IPS-15b (cell line): ENCODE measurements around the gene PEPD.

ENCODE experiments used
- H3K27me3 ChIP-seq: one replicate; pipeline ENCODE4 v1.6.1; 2013; ENCODE audit warnings: low read length; ENCODE audit not compliant: control insufficient read depth, insufficient read depth
- H3K36me3 ChIP-seq: one replicate; pipeline ENCODE4 v1.6.1; 2013; ENCODE audit warnings: low read length; ENCODE audit not compliant: control insufficient read depth, insufficient read depth
- H3K4me1 ChIP-seq: one replicate; pipeline ENCODE4 v1.6.1; 2013; ENCODE audit warnings: mild to moderate bottlenecking, low read length; ENCODE audit not compliant: control insufficient read depth, insufficient read depth
- H3K4me3 ChIP-seq: one replicate; pipeline ENCODE4 v1.5.1; 2013; ENCODE audit warnings: low read depth, low read length
- H3K9ac ChIP-seq: one replicate; pipeline ENCODE4 v1.6.1; 2013; ENCODE audit warnings: low read depth, mild to moderate bottlenecking, low read length
- H3K9me3 ChIP-seq: one replicate; pipeline ENCODE4 v1.6.1; 2013; ENCODE audit warnings: mild to moderate bottlenecking, low read length; ENCODE audit not compliant: control insufficient read depth, insufficient read depth

The PEPD gene

DNA sequence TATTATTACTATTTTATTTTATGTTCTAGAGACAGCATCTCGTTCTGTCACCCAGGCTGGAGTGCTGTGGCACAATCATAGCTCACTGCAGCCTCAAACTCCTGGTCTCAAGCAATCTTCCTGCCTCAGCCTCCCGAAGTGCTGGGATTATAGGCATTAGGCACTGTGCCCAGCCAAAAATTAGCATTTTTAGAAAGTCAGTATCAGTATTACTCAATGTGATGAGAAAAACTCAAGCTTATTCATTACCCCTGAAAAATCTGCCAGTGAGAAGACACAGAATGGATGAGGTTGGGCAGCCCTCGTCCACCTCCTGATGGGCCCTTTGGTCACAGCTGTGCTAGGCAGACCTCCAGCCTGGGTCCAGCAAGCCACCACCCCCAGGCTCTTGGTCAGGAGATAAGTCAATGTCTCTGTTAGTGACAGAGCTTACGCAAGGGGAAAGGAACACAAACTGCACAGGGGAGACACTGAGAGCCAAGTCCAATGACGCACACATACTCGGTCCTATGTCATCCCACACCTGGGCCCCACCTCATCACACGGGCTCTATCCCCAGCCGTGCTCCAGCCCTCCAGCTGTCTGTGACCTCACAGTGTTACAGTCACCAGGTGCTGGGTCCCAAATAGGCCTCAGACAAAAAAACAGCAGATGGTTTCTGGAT is 19.8 kb downstream of the PEPD start:
- Histone ChIP-seq H3K9ac (no peak overlapping the region), H3K27me3 (no peaks in the 10 kb centered on the region), H3K4me3 (no peak overlapping the region), H3K36me3 (peaks cover 24% of the 10 kb centered on the region), H3K9me3 (no peaks in the 10 kb centered on the region), H3K4me1 (no peaks in the 10 kb centered on the region)

DNA sequence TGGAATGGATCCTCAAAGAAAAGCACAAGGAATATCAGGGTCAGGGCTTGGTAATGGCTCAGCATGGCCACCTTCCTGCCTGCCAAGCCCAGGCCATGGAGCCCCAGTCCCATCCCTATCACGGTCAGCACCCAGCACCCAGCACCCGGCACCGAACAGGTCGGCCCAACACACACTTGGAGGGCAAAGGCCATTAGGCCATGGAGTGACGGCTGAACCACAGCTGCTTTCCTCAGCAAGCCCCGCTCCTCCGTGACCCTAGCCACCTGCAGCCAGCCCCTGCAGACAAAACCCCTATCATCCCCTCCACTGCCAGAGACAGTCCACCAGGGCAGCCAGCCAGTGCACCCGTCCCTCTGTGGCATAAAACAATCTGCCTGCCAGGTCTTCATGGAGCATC is 20.6 kb downstream of the PEPD start:
- Histone ChIP-seq H3K4me3 (no peak overlapping the region), H3K9me3 (no peaks in the 10 kb centered on the region), H3K27me3 (no peaks in the 10 kb centered on the region), H3K9ac (no peak overlapping the region), H3K36me3 (peaks cover 24% of the 10 kb centered on the region), H3K4me1 (no peaks in the 10 kb centered on the region)

DNA sequence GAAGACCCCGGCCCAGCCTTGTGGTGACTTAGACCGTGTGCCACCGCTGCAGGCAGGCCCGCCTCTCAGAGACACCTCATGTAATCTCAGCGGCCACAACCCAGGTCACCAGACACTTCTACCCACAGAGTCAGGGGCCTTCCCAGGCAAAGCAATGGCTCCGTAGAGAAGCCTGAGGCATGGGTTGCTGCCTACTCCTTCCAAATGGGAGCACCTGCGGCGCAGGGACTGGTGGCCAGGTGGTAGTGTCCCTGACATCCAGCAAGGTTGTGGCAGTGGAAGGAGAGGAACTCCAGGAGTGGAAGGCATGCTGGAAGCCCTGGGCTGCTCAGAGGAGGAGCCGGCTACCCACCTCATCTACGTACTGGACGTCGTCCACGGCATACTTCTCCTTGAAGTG is 21.0 kb downstream of the PEPD start:
- H3K27me3 ChIP-seq: no peaks in the 10 kb centered on the region
- H3K9ac ChIP-seq: no peak overlapping the region
- H3K36me3 ChIP-seq: peaks cover 24% of the 10 kb centered on the region
- H3K4me1 ChIP-seq: no peaks in the 10 kb centered on the region
- no peaks in the 10 kb centered on the region for H3K9me3 ChIP-seq
- no peak overlapping the region for H3K4me3 ChIP-seq

DNA sequence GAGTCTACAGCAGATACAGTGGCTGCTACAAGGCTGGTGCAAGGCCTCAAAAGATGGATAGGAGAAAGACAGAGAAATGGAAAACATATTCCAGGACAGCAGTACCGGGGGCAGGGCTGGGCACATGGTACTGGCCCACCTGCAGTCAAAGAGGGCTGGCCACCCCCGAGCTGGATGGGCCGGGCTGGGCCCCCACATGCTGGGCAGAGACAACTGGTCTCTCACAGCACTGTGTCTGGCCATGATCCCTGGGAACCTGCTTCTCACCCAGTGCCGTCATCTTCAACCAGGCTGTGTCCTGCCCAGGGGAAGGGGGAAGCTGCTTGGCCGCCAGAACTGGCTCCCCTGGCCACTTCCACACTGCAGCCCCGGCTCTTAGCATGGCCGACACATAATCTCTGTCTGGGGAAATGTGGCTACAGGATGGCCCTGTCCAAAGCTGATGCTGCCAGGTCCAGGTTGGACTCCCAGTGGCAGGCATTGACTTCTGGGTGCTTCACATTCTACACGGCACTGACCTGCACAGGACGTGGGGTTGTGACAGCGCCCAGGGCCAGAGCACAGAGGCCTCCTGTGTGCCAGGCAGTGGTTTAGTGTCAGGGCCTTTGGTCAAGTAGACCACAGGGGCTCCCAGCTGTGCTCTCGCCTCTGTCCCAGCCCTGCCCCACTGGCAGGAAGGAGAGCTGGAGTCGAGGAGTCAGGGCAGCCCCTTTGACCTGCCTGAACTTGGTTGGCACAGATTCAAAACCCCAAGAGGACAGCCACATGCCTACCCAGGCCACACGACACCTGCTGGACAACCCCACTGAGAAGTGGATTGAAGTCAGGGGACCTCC is 21.7 kb downstream of the PEPD start:
- H3K27me3 ChIP-seq: no peaks in the 10 kb centered on the region
- H3K4me1 ChIP-seq: no peaks in the 10 kb centered on the region
- H3K9me3 ChIP-seq: no peaks in the 10 kb centered on the region
- peaks cover 24% of the 10 kb centered on the region for H3K36me3 ChIP-seq
- H3K4me3 ChIP-seq: no peak overlapping the region
- H3K9ac ChIP-seq: no peak overlapping the region

DNA sequence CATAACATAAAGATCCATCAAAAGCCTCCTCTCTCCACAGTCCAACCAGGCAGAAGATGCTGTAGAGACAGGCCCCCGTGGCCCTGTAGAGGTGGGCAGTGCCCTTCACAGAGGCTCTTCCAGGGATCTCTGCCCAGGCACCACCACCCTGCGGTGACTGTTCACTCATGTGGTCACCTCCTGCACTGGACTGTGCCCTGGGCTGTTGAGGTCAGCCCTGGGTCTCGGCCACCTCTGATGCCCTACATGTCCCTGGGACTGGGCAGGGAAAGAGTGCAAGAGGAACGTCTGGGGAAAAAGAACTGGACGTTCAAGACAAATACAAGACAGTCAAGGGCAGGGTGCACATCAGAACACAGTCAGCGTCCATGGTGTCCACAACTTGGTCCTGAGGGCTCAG is 22.3 kb downstream of the PEPD start:
- Histone ChIP-seq H3K4me1 (no peaks in the 10 kb centered on the region), H3K4me3 (no peak overlapping the region), H3K36me3 (peaks cover 24% of the 10 kb centered on the region), H3K9me3 (no peaks in the 10 kb centered on the region), H3K9ac (no peak overlapping the region), H3K27me3 (no peaks in the 10 kb centered on the region)

DNA sequence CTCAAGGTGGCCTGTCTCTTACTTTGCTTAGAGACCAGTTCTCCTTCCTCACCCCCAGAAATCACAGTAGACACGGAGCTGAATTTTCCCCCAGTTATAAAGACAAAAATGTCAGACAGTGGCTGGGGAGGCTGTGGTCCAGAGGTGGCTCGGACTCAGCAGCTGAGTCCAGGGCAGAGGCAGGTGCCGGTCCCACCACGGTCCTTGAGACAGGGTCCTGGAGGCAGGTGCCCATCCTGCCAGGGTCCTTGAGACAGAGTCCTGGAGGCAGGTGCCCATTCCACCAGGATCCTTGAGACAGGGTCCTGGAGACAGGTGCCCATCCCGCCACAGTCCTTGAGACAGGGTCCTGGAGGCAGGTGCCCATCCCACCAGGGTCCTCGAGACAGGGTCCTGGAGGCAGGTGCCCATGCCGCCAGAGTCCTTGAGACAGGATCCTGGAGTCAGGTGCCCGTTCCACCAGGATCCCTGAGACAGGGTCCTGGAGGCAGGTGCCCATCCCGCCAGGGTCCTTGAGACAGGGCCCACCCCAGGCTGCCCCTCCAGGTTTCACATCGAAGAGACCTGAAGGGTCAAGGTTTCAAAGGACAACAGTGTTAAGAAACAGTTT is 23.1 kb downstream of the PEPD start:
- H3K4me1 ChIP-seq: no peaks in the 10 kb centered on the region
- no peaks in the 10 kb centered on the region for H3K27me3 ChIP-seq
- peaks cover 24% of the 10 kb centered on the region for H3K36me3 ChIP-seq
- no peaks in the 10 kb centered on the region for H3K9me3 ChIP-seq
- no peak overlapping the region for H3K9ac ChIP-seq
- H3K4me3 ChIP-seq: no peak overlapping the region

DNA sequence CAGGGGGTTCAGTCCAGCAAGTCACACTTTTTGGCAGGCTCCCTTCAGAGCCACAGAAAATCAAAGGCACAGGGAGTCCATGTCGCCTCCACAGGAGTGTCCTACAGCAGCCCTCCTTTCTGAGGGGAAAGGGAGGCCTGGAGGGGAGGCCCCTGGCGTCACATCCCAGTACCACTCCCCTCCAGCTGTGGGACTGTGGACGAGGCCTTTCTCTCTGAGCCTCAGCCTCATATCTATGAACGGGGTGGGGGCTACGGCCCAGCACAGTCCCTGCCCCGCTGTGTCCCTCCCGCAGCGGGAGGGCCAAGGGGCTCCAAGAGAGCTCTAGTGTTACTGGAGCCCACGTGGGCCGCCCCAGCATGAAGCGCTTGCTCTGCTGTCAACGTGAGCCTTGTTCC is 23.8 kb downstream of the PEPD start:
- H3K9me3 ChIP-seq: no peaks in the 10 kb centered on the region
- H3K9ac ChIP-seq: no peak overlapping the region
- no peaks in the 10 kb centered on the region for H3K4me1 ChIP-seq
- H3K36me3 ChIP-seq: peaks cover 24% of the 10 kb centered on the region
- no peaks in the 10 kb centered on the region for H3K27me3 ChIP-seq
- H3K4me3 ChIP-seq: no peak overlapping the region

DNA sequence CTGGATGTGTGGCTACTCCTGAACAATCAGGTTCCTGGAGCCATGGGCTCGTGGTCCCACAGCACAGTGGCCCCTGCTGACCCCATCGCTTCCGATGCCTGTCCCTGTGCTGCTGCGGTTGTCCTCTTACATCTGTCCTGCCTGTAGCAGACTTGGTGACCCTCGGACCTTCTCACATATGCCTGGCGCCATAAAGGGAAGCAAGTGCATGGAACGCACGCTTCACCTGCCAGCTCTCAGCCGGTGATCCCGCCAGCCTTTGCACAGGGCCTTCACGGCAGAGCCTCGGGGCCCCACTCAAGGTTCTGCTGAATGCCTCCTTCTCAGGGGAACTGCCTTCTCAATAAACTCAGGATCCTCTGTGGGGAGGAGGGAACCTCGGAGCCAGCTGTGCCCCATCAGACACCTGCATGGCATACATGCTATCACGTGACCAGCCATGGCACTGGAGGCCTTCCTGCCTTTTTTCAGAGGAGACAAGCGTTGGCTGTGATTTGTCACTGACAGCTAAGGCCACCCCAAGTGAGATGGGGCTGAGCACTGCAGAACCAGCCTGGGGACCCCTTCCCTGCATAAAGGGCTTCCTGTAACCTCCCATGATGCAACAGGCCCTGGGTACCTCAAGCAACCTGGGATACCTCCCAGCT is 24.3 kb downstream of the PEPD start:
- Histone ChIP-seq H3K4me3 (no peak overlapping the region), H3K36me3 (peaks cover 24% of the 10 kb centered on the region), H3K9ac (no peak overlapping the region), H3K27me3 (no peaks in the 10 kb centered on the region), H3K4me1 (no peaks in the 10 kb centered on the region), H3K9me3 (no peaks in the 10 kb centered on the region)

DNA sequence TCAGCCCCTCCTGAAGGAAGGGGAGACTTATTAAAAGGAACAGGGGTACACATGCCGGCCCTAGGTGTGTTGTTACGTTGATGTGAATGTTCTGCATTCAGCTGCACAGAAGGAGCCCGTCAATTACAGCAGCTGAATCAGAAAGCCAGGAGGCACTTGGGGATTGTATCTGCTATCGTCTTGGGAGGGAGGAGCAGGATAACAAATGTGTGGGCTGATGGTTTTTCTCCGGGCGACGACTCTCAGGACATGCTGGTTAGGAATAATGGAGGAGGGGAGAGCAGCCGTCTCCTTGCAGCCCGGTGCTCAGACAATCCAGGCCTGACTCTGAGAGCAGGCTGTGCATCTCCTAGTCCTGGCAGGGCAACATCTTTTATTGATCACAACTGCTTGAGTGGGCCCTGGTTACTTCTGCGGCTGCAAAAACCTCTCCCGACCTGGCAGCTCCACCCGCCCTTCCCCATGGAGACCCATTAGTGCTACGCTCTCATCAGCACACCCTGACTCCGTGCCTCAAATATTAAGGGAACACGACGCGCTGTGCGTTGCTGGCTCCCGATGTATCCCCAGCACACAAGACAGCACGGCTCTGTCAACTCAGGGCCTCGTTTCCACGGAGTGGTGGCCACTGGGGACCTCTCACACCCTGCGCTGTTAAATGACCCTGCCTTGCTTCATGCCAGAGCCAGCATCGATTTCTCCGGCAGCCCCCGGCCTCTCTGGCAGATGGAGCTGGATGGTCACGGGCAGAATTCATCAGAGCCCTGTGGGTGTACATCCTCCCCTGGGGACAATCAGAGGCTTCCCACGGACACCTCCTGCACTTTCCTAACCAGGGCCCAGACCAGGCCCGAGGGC is 25.3 kb downstream of the PEPD start:
- H3K4me1 ChIP-seq: no peaks in the 10 kb centered on the region
- no peaks in the 10 kb centered on the region for H3K27me3 ChIP-seq
- peaks cover 24% of the 10 kb centered on the region for H3K36me3 ChIP-seq
- H3K9ac ChIP-seq: no peak overlapping the region
- no peak overlapping the region for H3K4me3 ChIP-seq
- no peaks in the 10 kb centered on the region for H3K9me3 ChIP-seq

DNA sequence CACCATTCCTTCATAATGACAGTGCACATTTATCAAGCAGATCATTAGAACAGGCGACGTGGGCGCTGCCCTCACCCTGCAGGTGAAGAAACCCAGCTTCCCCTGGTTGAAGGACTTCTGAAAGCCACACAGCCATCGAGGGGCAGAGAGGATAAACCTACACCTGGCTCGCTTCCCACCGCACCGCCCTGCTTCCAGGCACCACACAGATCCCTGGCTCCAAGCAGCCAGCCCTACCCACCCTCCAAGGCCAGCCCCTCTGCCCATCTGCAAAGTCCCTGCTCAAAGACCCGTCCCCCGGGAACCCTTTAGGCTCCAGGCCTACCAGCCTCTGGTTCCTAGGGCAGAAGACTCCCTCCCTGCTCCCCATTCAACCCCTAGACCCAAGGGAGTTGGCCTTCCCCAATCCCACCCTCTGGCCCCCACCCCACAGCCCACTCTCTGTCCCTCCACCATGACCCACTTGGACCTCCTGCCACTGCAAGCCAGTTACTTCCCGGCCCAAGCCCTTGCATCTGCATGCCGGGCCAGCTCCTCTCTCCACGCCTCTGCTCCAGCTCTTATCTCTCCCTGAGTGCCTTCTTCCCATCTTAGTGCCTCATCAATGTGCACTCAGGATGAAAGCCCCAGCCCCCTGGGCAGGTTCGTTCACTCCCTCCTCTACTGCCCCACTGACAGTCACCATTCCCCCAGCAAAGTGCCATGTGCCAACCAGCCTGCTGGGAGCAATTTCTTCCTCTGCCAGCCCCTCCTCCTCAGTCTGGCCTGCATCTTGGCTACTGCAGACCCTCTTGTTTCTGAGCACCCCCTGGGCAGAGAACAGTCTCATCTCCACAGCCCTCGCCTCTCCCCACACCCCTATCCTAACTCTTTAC is 28.0 kb downstream of the PEPD start:
- Histone ChIP-seq H3K36me3 (peaks cover 7% of the 10 kb centered on the region), H3K9me3 (no peaks in the 10 kb centered on the region), H3K27me3 (no peaks in the 10 kb centered on the region), H3K4me3 (no peak overlapping the region), H3K9ac (no peak overlapping the region), H3K4me1 (no peaks in the 10 kb centered on the region)
